ENCODE data around the gene COBL.
"Not testable (repeated sequence)": the region's sequence is repeated elsewhere in the genome, so short reads cannot be mapped to it uniquely, and the experiment has no call there.

Gene COBL

GRCh38 chr7:51210766-51211165 lies 105.8 kb downstream of the COBL start:
- in situ Hi-C loops (cut with MboI; ENCODE audit: low sequenced_read_pairs), result no loop called here

GRCh38 chr7:51209426-51209825 lies 107.2 kb downstream of the COBL start:
- in situ Hi-C loops (cut with MboI; ENCODE audit: low sequenced_read_pairs), result no loop called here

GRCh38 chr7:51208125-51208524 lies 108.5 kb downstream of the COBL start:
- in situ Hi-C loops (cut with MboI; ENCODE audit: low sequenced_read_pairs), result not testable (repeated sequence)

DNA sequence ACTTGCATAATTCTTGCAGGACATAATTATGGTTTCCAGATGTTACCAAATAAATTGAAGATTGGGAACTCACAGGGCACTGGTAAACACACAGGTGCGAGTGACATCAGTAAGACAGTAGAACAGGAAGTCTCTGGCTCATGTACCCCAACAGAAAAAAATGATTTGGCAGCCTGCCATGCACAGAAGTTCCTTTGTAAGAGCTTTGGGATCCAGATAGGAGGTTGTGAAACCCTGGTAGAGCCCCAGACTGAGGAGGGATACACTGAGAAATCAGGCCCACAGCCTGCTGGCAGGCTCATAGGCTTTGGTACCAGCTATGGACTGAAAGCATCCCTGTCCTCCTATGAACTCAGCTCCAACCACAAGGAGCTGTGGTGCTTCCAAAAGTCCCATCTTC lies 118.0 kb downstream of the COBL start:
- in situ Hi-C loops (cut with MboI; ENCODE audit: low sequenced_read_pairs), result no loop called here

DNA sequence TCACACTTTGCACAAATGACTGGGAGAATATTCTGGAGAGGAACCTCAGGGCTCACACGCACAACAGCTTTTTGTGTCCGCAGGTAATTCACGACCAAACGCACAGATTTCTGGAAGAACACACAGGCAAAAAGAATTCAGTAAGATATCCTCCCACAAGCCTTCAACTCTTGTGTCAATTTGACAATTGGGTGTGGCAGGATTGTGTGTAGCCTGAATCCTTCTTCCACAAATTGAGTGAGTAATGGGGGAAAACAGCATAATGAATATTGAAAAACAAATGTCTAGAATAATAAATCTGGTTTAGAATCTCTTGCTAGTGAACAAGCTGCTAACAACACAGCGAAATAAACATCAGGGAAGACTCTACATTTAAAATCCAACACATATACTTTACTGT lies 125.6 kb downstream of the COBL start:
- in situ Hi-C loops (cut with MboI; ENCODE audit: low sequenced_read_pairs), result no loop called here

DNA sequence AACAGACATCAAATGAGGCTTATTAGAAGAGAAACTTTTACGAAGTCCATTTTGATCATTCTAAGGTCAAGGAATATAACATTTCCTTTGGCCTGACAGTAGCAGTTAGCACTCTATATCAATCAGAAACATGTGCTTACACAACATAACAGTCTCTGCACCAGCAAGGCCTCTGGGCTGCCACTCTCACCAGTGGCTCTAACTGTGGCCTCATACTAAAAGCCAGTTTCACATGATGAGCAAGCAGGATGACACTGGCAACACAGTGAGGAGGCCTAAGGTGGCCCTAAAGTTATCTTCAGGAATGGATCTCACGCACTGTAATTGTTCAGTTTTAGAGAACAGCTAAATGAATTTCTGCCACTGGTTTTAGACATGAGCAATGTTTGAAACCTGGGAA lies 126.8 kb downstream of the COBL start:
- in situ Hi-C loops (cut with MboI; ENCODE audit: low sequenced_read_pairs), result no loop called here

DNA sequence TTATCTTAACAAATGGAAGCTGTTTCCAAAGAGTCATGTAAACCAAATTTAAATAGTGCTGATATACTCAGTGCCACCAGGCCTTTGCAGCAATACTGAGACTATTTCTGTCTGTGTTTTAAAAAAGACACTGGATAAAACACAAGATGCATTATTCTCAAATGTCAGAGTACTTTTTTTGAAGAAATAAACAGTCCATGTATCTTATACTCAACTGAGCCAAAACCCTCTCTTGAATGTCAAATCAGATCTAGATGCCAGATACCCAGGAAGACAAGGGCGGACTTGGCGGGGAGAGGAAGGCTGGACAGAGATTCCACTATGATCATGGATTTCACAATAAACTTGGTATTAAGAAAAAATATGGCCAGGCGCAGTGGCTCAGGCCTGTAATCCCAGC lies 127.6 kb downstream of the COBL start:
- in situ Hi-C loops (cut with MboI; ENCODE audit: low sequenced_read_pairs), result no loop called here

GRCh38 chr7:51187941-51188340 lies 128.7 kb downstream of the COBL start:
- in situ Hi-C loops (cut with MboI; ENCODE audit: low sequenced_read_pairs), result no loop called here

DNA sequence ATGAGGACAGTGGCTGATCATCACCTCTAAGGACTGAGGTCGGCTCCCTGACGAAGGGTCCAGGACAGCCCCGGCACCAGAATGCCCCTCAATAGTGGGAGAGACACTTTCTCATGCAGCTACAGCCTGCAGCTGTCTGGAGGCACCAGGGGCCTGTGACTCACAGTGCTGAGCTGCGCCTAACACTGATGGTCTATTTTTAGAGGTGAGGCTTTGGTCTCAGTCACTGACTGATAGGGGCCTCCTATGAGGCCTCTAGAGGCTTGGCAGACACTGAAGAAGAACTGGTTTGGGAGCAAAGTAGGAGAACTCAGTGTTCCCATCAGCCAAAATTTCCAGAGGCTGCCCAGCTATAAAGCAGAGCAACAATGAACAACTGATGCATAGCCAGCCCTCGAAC lies 130.1 kb downstream of the COBL start:
- in situ Hi-C loops (cut with MboI; ENCODE audit: low sequenced_read_pairs), result no loop called here

- in situ Hi-C loops (cut with MboI; ENCODE audit: low sequenced_read_pairs), result no loop called here
Observed at GRCh38 chr7:51182636-51183166, 133.9 kb downstream of the COBL start.

- in situ Hi-C loops (cut with MboI; ENCODE audit: low sequenced_read_pairs), result no loop called here
Observed at GRCh38 chr7:51180092-51180491, 136.5 kb downstream of the COBL start.

DNA sequence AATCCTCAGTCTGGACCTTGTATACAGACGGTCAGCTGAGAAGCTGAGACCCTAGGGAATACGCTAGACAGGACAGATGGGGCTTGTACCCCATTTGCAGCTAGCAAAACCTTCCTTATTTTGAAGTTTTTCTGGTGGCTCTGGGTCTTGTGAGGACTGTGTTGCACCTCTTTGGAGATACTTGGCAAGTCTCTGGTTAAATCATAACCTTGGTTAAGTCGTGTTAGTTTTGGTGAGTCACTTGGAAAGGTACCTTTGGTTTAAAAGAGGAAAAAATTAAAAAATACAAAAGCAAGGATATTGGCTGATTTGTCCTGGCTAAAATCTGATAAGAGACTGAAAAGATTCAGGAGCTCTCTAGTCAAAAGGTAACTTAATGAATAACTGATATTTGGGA lies 140.6 kb downstream of the COBL start:
- in situ Hi-C loops (cut with MboI; ENCODE audit: low sequenced_read_pairs), result no loop called here

- in situ Hi-C loops (cut with MboI; ENCODE audit: low sequenced_read_pairs), result no loop called here
Observed at GRCh38 chr7:51175316-51175991, 141.2 kb downstream of the COBL start.

- in situ Hi-C loops (cut with MboI; ENCODE audit: low sequenced_read_pairs), result no loop called here
Observed at GRCh38 chr7:51165337-51165736, 151.3 kb downstream of the COBL start.

DNA sequence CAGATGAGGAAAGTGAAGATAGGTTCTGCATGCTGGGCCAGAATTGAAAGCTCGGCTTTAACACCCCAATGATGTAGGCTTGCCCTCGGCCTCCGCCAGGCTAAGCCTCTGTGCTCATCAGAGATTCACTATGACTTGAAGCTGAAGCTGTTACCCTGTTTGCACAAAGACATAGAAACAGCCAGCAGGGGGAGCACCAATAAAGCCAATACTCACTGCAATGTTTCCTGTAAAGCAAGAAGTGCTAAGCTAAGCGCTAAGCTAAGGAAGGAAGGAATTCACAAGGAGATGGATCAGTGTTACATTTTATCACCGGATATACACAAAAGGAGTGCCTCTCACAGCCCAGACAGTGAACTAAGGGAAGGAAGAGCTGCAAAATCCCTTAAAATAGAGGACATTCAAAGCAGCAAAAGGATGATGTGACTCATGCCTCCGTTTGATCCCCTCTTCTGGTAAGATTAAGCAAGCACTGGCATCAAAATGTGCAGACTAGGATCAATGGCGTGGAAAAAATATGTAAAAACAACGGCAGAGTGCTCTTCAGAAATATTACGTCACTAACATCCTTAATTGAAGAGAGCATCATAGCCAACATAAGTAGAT lies 153.8 kb downstream of the COBL start:
- in situ Hi-C loops (cut with MboI; ENCODE audit: low sequenced_read_pairs), result no loop called here

GRCh38 chr7:51161937-51162336 lies 154.7 kb downstream of the COBL start:
- in situ Hi-C loops (cut with MboI; ENCODE audit: low sequenced_read_pairs), result no loop called here

GRCh38 chr7:51160990-51161615 lies 155.5 kb downstream of the COBL start:
- in situ Hi-C loops (cut with MboI; ENCODE audit: low sequenced_read_pairs), result no loop called here

DNA sequence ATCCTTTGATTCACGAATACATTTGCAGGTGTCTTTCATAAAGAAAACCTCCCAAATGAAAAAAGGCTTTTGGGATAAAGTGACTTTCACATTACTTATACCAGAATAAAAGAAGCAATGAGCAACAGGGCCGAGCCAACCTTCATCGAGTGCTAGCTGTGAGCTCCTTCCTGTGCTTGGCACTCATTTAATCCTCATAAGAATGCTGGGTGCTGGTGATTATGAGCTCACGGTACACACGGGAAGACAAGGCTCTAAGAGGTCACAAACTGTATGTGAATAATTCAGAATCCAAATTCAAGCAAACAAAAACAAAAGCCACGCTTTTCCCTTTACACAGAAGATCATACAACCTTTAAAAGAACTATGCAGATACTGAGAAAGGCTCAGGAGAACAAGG lies 156.2 kb downstream of the COBL start:
- in situ Hi-C loops (cut with MboI; ENCODE audit: low sequenced_read_pairs), result no loop called here

GRCh38 chr7:51158742-51159445 lies 157.7 kb downstream of the COBL start:
- in situ Hi-C loops (cut with MboI; ENCODE audit: low sequenced_read_pairs), result no loop called here

GRCh38 chr7:51158211-51158610 lies 158.4 kb downstream of the COBL start:
- in situ Hi-C loops (cut with MboI; ENCODE audit: low sequenced_read_pairs), result no loop called here

GRCh38 chr7:51154201-51154600 lies 162.4 kb downstream of the COBL start:
- in situ Hi-C loops (cut with MboI; ENCODE audit: low sequenced_read_pairs), result no loop called here

All from hTERT RPE-1 (cell line).